COLO829 (cell line): Measurements from ENCODE around the gene AP1M1.

Experiments used
- DNase-seq: peaks from one replicate; pipeline ENCODE4 v3.0.0; 2012; ENCODE audit warnings: low spot score

The AP1M1 gene

DNA sequence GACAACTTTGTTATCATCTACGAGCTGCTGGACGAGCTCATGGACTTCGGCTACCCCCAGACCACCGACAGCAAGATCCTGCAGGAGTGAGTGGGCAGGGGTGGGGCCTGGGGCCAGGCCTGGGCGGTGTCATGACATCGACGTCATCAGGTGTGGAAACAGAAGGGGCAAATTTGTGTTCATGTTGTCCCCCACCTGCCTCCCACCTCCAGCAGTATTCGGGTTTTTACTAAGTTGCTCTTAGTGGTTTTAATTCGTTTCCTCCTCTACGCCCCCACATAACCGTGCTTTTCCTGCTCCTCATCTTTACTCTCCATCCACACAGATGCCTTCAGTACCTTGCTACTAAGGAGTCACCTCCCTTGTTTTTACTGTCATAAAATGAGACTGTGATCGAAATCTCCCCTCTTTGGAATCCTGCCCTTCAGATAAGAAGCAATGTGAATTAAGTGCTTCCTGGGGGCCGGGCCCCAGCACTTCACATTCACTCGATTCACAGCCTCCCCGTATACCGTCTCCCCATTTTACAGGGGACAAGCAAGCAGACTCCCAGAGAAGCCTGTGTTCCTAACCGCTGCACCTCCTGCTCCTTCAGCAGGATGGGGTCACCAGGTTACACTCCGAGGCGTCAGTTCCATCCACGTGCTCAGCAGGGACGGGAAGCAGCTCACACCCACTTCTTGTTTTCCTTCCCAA lies 10.5 kb downstream of the AP1M1 start:
- no peak for DNase-seq

- no peak for DNase-seq
These were observed 11.3 kb downstream of the AP1M1 start for GRCh38 chr19:16208847-16209665.

- DNase-seq = no peak
These were observed 12.5 kb downstream of the AP1M1 start for GRCh38 chr19:16210168-16210567.

DNA sequence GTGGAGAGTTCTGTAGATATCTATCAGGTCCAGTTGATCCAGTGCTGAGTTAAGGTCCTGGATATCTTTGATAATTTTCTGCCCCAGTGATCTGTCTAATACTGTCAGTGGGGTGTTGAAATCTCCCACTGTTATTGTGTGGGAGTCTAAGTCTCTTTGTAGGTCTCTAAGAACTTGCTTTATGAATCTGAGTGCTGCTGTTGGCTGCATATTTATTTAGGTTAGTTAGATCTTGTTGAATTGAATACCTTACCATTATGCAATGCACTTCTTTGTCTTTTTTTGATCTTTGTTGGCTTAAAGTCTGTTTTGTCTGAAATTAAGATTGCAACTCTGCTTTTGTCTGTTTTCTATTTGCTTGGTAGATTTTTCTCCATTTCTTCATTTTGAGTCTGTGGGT lies 15.4 kb downstream of the AP1M1 start:
- no peak for DNase-seq

DNA sequence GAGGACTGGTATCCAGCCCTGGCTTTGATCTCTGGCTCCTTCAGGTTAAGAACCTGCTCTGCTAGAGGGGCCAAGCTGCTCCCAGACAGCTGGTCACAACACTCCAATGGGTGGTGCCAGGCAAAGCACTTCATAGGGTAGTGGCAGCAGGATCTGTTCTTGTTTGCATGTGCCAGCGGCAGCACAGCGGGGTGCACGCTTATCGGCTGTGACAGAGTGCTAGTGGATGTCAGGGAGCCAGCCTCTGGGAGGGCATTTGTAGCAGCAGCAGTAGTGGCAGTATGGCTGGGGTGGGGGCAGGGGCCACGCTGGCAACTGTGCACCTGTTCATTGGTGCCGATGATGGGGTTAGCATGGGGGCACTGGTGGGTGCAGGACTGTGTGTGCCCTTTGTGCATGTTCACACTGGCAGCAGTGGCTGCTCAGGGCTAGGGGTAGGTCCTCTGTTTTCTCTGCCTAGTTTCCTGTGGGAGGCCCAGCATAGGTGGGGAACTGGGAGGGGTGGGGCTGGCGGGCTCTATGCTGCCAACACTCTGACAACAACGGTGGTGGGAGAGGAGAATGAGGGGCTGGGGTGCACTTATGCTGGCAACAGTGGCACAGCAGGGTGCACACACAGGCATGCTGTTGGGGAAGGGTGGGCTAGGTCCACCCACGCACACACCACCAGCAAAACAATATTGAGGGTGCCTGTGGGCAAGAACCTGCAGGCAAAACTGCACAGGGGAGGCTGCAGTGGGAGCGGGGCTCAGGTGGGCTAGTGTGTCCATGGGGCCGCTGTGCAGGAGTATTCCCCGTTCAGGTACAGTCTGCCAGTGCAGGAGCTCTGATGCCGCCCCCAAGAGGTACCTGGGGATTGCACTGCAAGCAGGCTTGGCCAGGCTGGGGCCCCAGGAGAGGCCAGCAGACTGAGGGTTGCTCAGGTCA lies 19.3 kb downstream of the AP1M1 start:
- DNase-seq = no peak

DNA sequence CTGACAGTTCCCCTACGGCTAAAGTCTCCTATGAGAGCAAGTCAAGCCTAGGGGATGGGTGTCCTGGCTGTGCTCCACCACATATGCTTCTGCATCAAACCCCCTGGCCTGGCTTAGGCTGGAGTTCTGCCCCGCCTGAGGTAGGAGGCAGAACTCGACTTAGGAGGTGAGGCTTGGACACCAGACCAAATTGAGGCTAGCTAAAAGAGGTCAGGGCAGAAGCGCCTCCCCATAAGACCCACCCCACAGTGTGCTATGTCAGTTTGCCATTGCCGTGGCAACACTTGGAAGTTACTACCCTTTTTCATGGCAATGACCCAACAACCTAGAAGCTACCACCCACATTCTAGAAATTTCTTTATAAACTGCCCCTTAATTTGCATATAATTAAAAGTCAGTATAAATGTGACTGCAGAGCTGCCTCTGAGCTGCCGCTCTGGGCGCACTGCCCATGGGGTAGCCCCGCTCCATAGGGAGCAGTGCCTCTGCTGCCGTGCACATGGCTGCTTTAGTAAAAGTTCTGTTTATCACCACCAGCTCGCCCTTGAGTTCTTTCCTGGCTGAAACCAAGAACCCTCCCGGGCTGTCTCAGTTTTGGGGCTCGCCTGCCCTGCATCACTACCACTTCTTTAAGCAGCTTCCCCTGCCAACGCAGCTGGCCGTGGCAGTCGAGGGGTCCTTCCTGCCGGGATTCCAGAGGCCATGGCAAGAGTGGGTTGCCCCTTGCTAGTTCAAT lies 20.2 kb downstream of the AP1M1 start:
- DNase-seq = no peak

DNA sequence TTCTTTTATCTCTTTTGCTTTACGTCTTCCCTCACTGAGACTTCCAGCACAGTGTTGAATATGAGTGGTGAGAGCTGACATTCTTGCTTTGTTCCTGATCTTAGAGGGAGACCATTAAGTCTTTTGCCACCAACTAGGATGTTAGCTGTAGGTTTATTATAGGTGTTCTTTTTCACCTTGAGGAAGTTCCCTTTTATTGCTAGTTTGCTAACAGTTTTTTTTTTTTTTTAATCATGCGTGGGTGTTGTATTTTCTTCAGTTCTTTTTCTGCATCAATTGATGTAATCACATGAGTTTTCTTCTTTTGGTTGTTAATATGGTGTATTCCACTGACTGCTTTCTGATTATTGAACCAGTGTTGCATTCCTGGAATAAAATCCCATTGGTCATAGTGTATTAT lies 21.1 kb downstream of the AP1M1 start:
- no peak for DNase-seq

DNA sequence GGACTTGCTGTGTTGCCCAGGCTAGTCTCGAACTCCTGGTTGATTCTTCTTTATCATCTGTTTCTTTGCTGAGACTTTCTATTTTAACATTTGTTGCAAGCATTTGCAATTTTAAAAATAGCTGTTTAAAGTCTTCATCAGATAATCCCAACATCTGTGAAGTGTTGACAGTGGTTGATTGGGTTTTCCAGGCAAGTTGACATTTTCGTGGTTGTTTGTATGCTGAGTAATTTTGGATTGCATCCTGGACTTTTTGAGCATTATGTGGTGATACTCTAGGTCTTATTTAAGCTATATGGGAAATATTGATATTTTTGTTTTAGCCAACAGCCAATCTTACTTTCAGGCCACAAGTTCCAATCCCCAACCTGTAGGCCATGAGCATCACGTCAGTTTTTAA lies 25.1 kb downstream of the AP1M1 start:
- DNase-seq = no peak

GRCh38 chr19:16223746-16224145 lies 26.0 kb downstream of the AP1M1 start:
- DNase-seq = no peak

DNA sequence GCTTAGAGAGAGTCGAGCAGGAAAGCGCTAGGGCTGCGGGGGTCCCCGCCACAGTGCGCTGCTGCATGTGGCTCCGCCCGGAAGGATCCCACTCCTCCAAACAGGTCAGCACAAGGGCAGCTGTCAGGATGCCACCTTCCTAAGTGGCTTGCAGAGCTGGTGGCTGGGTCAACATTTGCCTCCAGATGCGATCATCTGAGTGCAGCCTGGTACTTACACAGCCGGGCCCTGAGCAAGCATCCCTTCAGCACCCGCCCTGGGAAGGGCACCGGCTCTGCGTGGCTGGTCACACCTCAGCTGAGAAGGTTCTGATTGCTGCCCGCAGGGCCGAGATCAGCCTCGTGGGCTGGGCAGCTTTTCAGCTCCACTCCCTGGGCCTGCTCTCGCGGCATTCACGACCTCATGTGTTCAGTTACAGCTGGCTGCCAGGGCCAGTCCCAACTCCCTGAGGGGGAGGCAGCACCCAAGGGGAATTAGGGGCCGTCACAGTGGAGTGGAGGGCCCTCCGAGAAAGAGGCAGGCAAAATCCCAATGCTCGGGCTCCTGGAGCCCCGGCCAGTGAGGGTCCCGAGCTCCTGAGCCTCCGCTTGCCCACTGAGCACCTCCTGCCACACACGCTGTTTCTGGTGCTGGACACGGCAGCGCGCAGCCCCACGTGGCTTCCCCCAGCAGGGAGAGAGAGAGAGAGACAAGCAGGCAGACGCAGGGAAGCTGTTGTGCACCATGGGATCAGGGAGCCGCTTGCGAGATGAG lies 26.8 kb downstream of the AP1M1 start:
- no peak for DNase-seq

- no peak for DNase-seq
These were observed 27.8 kb downstream of the AP1M1 start for GRCh38 chr19:16225279-16226183.

GRCh38 chr19:16226184-16226591 lies 28.5 kb downstream of the AP1M1 start:
- DNase-seq = no peak

- no peak for DNase-seq
These were observed 29.4 kb downstream of the AP1M1 start for GRCh38 chr19:16226878-16227836.

GRCh38 chr19:16227837-16228636 lies 30.3 kb downstream of the AP1M1 start:
- DNase-seq = no peak

DNA sequence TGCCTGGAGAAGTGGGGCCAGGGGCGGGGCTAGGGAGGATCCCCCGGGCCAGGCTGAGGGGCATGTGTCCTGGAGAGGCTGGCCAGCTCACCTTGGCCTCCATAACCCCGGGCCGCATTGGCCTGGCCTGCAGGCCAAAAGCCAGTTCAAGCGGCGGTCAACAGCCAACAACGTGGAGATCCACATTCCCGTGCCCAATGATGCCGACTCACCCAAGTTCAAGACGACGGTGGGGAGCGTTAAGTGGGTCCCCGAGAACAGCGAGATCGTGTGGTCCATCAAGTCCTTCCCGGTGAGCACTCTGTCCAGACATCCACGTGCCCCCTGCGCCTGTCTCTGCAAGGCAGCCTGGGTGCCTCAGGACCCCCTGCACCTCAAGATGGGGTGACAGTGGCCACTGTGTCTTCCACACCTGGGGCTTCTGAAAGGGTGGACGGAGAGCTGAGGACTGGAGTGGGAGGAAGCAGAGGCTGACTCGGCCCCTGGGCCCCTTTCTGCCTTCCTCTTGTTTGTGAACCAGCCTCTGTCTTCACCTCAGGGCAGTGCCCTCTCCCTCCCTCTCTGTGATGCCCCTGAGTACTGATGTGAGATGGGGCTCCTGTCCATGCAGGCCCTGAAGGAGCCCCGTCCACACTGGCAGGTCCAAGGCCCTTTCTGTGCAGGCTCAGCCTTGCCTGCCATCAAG lies 31.1 kb downstream of the AP1M1 start:
- DNase-seq = no peak

DNA sequence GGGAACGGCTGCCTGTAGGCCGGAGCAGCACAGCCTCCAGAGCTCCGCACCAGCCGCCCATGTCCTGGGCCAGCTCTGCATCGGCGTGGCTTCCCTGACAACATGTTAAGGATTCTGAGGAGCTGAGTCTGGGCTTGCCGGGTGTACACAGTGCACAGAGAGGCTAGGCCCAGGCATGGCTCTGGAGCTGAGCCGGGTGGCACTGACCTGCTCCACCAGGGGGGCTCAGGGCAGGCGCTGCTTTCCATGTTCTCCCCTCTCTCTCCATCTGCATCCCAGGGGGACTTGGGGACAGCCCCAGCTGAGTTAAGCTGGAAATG lies 31.6 kb downstream of the AP1M1 start:
- no peak for DNase-seq

- no peak for DNase-seq
These were observed 34.4 kb downstream of the AP1M1 start for GRCh38 chr19:16232127-16232526.

GRCh38 chr19:16232568-16232967 lies 34.9 kb downstream of the AP1M1 start:
- DNase-seq = no peak
